Sigmoid colon (tissue), 4 donors: Measurements from ENCODE around the gene AP2A2.

ENCODE experiments used
- CTCF ChIP-seq, 4 experiments: fragments of 450-650 bp in 3 of 4; fragments of 200-600 bp in 1 of 4; IDR thresholded peaks; one replicate each; pipeline ENCODE4 v1.5.1; 2016 to 2019; ENCODE audit warnings: antibody characterized with exemption in 4 of 4, mild to moderate bottlenecking in 3 of 4, moderate library complexity in 2 of 4
- POLR2A ChIP-seq, 2 donors: fragments of 450-650 bp; IDR thresholded peaks; one replicate each; pipeline ENCODE4 v1.6.1; 2016; ENCODE audit warnings: antibody characterized with exemption in 2 of 2, mild to moderate bottlenecking in 2 of 2, moderate library complexity in 2 of 2
- POLR2AphosphoS5 ChIP-seq, 4 donors: sonication (generic); formaldehyde crosslinking; IDR thresholded peaks; one replicate each; pipeline ENCODE4 v1.6.1; 2017; ENCODE audit warnings: antibody characterized with exemption in 4 of 4

DNA sequence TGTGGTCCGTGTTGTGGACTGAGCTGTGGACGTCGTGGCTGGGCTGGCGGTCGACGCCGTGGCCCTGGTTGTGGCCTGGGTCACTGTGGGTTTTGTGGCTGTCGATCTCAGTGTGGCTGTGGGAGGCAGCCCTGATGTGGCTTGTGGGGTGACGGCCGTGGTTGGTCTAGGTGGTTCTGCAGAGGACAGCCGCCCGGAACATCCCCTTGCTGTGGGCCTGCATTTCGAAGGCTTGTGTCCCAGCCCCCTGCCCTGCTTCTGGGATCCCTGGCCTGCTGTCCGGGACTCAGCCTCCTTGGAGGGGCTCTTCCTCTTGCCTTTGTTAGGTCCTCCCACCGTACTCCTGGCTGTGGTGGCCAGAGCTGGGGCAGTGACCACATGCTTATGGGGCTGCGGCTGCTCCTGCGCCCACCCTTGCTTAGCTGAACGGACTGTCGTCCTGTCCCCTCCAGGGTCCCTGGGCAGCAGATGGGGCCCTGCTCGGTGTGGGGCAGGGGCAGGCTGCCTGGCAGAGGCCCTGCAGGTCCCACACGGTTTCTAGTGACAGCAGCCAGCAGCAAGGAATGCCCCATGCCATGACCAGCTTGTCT lies 93.7 kb downstream of the AP2A2 start:
- TF ChIP-seq CTCF (IDR thresholded peaks at IDR 0.05) (no peak), POLR2A (IDR thresholded peaks at IDR 0.05) (no peak), POLR2AphosphoS5 (IDR thresholded peaks at IDR 0.05) (no peak)
